IPS-18a (cell line): Measurements from ENCODE around the gene FAM120A.

Experiments
- H3K27ac ChIP-seq: one replicate; pipeline ENCODE4 v1.5.1; 2013; ENCODE audit warnings: low read length
- H3K27me3 ChIP-seq: one replicate; pipeline ENCODE4 v1.6.1; 2013; ENCODE audit warnings: mild to moderate bottlenecking, low read length; ENCODE audit not compliant: control insufficient read depth, insufficient read depth
- H3K36me3 ChIP-seq: one replicate; pipeline ENCODE4 v1.6.1; 2013; ENCODE audit warnings: low read depth, low read length; ENCODE audit not compliant: control insufficient read depth
- H3K4me1 ChIP-seq: one replicate; pipeline ENCODE4 v1.6.1; 2013; ENCODE audit warnings: low read depth, low read length; ENCODE audit not compliant: control insufficient read depth
- H3K4me3 ChIP-seq: one replicate; pipeline ENCODE4 v1.5.1; 2013; ENCODE audit warnings: low read length
- H3K9ac ChIP-seq: one replicate; pipeline ENCODE4 v1.6.1; 2013; ENCODE audit warnings: mild to moderate bottlenecking, low read length, moderate library complexity
- H3K9me3 ChIP-seq: one replicate; pipeline ENCODE4 v1.6.1; 2013; ENCODE audit warnings: low read depth, low read length; ENCODE audit not compliant: control insufficient read depth

FAM120A gene

GRCh38 chr9:93517331-93517730, 65.8 kb downstream of the FAM120A start:
- Histone ChIP-seq H3K9ac (no peak overlapping the region), H3K27ac (no peak overlapping the region), H3K27me3 (no peaks in the 10 kb centered on the region), H3K36me3 (peaks cover 6% of the 10 kb centered on the region), H3K9me3 (no peaks in the 10 kb centered on the region), H3K4me1 (no peaks in the 10 kb centered on the region), H3K4me3 (no peak overlapping the region)

DNA sequence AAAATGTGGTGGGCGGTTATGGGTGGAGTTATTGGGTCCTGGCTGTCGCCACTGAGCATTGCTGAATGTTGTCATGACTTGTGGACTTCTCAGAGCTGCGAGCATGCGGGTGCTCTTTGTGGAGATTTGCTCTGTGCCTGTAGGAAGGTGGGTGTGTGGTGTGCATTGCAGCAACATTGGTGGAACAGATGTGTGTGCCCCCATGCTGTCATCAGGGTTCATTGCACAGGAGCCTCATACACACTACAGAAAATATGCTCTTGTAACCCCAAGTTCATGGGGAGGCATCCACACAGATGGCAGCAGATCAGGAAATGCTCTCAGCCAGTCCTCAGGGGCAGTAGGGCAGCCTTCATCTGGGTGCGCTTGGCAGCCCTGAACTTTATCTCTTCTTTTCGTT, 69.0 kb downstream of the FAM120A start:
- Histone ChIP-seq H3K9ac (no peak overlapping the region), H3K27me3 (no peaks in the 10 kb centered on the region), H3K4me1 (no peaks in the 10 kb centered on the region), H3K9me3 (no peaks in the 10 kb centered on the region), H3K36me3 (peaks cover 13% of the 10 kb centered on the region), H3K4me3 (no peak overlapping the region), H3K27ac (no peak overlapping the region)

- H3K9ac ChIP-seq = no peak overlapping the region
- peaks cover 21% of the 10 kb centered on the region for H3K36me3 ChIP-seq
- H3K4me3 ChIP-seq = no peak overlapping the region
- H3K27ac ChIP-seq = no peak overlapping the region
- no peaks in the 10 kb centered on the region for H3K4me1 ChIP-seq
- no peaks in the 10 kb centered on the region for H3K9me3 ChIP-seq
- H3K27me3 ChIP-seq = no peaks in the 10 kb centered on the region
Observed at GRCh38 chr9:93522736-93523135, 71.3 kb downstream of the FAM120A start.

DNA sequence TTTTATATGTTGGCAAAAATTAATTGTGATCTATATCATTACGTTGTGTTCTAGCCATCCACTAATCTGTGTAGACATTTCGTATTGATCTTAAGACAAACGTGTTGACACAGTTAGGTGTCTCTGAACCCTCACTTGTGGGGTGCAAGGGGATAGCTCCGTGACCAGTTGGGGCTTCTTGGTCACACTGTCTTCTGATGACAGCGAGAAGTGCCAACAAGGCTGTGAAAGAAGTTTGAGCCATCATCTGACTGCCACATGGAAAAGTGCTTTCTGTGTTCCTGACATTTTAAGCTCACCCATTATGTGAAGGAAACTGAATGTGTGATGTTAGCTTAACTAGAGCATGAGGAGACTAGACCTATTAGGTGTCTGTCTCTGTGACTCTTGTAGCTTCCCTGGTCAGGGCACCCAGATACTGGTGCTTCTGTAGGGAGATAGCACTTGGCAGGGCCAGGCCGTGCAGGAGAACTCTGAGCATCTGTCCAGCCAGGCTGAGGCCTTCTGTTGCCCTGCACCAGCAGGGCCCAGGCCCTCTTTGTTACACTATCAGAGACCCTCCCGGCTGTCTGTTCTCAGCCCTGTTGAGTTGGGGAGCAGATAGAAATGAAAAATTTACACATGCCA, 72.1 kb downstream of the FAM120A start:
- no peaks in the 10 kb centered on the region for H3K27me3 ChIP-seq
- no peak overlapping the region for H3K4me3 ChIP-seq
- H3K9me3 ChIP-seq = no peaks in the 10 kb centered on the region
- H3K4me1 ChIP-seq = no peaks in the 10 kb centered on the region
- H3K36me3 ChIP-seq = peaks cover 30% of the 10 kb centered on the region
- H3K27ac ChIP-seq = no peak overlapping the region
- no peak overlapping the region for H3K9ac ChIP-seq

- Histone ChIP-seq H3K27ac (no peak overlapping the region), H3K9me3 (no peaks in the 10 kb centered on the region), H3K9ac (no peak overlapping the region), H3K27me3 (no peaks in the 10 kb centered on the region), H3K4me3 (no peak overlapping the region), H3K36me3 (peaks cover 46% of the 10 kb centered on the region), H3K4me1 (no peaks in the 10 kb centered on the region)
Observed at GRCh38 chr9:93525476-93525875, 74.0 kb downstream of the FAM120A start.

- Histone ChIP-seq H3K27ac (no peak overlapping the region), H3K4me1 (no peaks in the 10 kb centered on the region), H3K4me3 (no peak overlapping the region), H3K36me3 (peaks cover 74% of the 10 kb centered on the region), H3K9ac (no peak overlapping the region), H3K27me3 (no peaks in the 10 kb centered on the region), H3K9me3 (no peaks in the 10 kb centered on the region)
Observed at GRCh38 chr9:93531374-93531773, 79.9 kb downstream of the FAM120A start.

GRCh38 chr9:93532141-93532540, 80.7 kb downstream of the FAM120A start:
- H3K36me3 ChIP-seq = peaks cover 67% of the 10 kb centered on the region
- H3K9ac ChIP-seq = no peak overlapping the region
- H3K27ac ChIP-seq = no peak overlapping the region
- H3K9me3 ChIP-seq = no peaks in the 10 kb centered on the region
- H3K4me3 ChIP-seq = no peak overlapping the region
- H3K4me1 ChIP-seq = no peaks in the 10 kb centered on the region
- H3K27me3 ChIP-seq = no peaks in the 10 kb centered on the region

DNA sequence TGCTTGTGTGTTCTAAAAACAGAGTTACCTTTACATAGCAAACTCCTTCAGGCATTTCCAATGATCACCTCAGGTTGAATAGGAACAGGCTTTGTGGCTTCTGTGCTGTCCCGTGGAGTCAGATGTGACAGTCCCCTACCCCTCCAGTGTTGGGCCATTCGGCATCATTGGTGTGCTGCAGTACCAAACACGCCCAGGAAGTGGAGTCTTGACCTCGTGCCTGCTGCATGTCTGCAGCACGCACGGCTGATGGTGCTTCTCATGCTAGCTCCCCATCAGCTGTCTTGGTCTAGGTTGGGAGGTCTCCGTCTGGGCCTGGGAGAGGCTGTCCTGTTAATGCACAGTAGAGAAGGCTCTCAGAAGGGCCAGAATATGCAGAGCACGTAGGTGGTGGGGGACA, 82.4 kb downstream of the FAM120A start:
- Histone ChIP-seq H3K9ac (no peak overlapping the region), H3K4me1 (no peaks in the 10 kb centered on the region), H3K36me3 (peaks cover 57% of the 10 kb centered on the region), H3K4me3 (no peak overlapping the region), H3K9me3 (no peaks in the 10 kb centered on the region), H3K27me3 (no peaks in the 10 kb centered on the region), H3K27ac (no peak overlapping the region)

DNA sequence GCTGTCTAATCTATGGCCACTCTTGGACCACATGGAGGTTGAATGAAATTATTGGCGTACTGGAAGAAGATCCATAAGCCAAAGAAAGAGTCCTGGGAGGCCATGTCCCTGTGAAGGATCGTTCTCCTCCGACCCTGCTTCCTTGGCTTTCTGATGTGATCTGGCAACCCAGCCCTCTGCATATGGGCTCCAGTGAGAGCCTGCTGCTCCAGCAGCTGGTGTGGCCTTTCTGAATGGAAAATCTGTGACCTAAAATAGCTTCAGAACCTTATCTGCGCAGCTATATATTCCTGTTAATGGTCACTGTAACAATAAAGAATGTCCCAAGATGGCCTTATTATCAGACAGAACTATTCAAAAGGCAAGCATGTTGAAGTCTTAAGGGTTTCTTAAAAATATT, 84.7 kb downstream of the FAM120A start:
- no peaks in the 10 kb centered on the region for H3K27me3 ChIP-seq
- no peak overlapping the region for H3K9ac ChIP-seq
- no peaks in the 10 kb centered on the region for H3K9me3 ChIP-seq
- no peak overlapping the region for H3K4me3 ChIP-seq
- H3K4me1 ChIP-seq = no peaks in the 10 kb centered on the region
- H3K36me3 ChIP-seq = peaks cover 40% of the 10 kb centered on the region
- no peak overlapping the region for H3K27ac ChIP-seq

GRCh38 chr9:93536874-93537273, 85.4 kb downstream of the FAM120A start:
- Histone ChIP-seq H3K27me3 (no peaks in the 10 kb centered on the region), H3K4me1 (no peaks in the 10 kb centered on the region), H3K36me3 (peaks cover 39% of the 10 kb centered on the region), H3K9ac (no peak overlapping the region), H3K27ac (no peak overlapping the region), H3K4me3 (no peak overlapping the region), H3K9me3 (no peaks in the 10 kb centered on the region)

- no peaks in the 10 kb centered on the region for H3K9me3 ChIP-seq
- H3K27ac ChIP-seq = no peak overlapping the region
- H3K4me1 ChIP-seq = no peaks in the 10 kb centered on the region
- no peak overlapping the region for H3K9ac ChIP-seq
- H3K36me3 ChIP-seq = peaks cover 25% of the 10 kb centered on the region
- no peaks in the 10 kb centered on the region for H3K27me3 ChIP-seq
- H3K4me3 ChIP-seq = no peak overlapping the region
Observed at GRCh38 chr9:93540305-93540704, 88.8 kb downstream of the FAM120A start.

DNA sequence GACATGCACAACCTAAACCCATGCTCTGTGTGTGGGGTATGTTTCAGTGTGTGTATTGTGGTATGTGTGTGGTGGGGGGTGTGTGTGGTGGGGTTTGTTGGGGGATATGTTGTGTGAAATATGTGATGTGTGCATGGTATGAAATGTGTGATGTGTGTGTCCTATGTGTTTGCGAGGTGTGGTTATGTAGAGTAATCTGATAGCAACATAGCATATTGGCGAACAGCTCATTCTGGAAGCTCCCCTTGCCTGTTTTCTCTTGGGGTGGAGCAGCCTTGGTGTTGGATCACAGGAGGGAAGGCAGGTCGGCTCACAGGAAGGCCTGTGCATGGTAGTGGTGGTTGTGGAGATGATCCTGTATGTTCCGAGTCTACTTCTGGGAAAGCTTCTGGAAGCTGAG, 89.5 kb downstream of the FAM120A start:
- no peak overlapping the region for H3K4me3 ChIP-seq
- H3K9me3 ChIP-seq = no peaks in the 10 kb centered on the region
- no peak overlapping the region for H3K9ac ChIP-seq
- H3K27me3 ChIP-seq = no peaks in the 10 kb centered on the region
- peaks cover 21% of the 10 kb centered on the region for H3K36me3 ChIP-seq
- no peak overlapping the region for H3K27ac ChIP-seq
- no peaks in the 10 kb centered on the region for H3K4me1 ChIP-seq
